Panc1 (cell line): ENCODE data around the gene CDC14B. TPM values are rescaled to one million over a fixed set of nuclear protein-coding genes. Genes with fewer than 3 reads are reported as not detected.

ENCODE experiments used
- ATAC-seq: fragments of 200-7000 bp; cut with Tn5 transposase; 2 replicates; pipeline ENCODE4 v1.9.1; 2020; ENCODE audit warnings: mild to moderate bottlenecking, moderate library complexity
- BruUV-seq: library from RNA; stranded (reverse); fragments of 400-500 nt; replicated peaks from 2 replicates; lab custom pipeline; 2021; lab: Mats Ljungman, UMichigan
- CTCF ChIA-PET: fragments of 300-600 bp; sonication (Branson Sonifier 250); formaldehyde crosslinking; loops from one replicate; lab custom pipeline; 2022; ENCODE audit warnings: antibody characterized with exemption; lab: Charles Lee
- POLR2A ChIA-PET: fragments of 300-600 bp; sonication (Branson Sonifier 250); formaldehyde crosslinking; loops from one replicate; lab custom pipeline; 2022; ENCODE audit warnings: antibody characterized with exemption; lab: Charles Lee
- DNase-seq: peaks from one replicate; pipeline ENCODE4 v3.0.0-alpha.2; 2010; ENCODE audit warnings: low read depth, low spot score
- H3K27ac ChIP-seq: 2 replicates; pipeline ENCODE4 v1.5.1; 2011; ENCODE audit warnings: mild to moderate bottlenecking, low read length, inconsistent platforms
- H3K27me3 ChIP-seq: fragments of 200-500 bp; sonication (Bioruptor generic); 2 replicates; pipeline ENCODE4 v1.6.0; 2014; ENCODE audit warnings: low read length, inconsistent platforms; ENCODE audit not compliant: control insufficient read depth, insufficient read depth
- H3K36me3 ChIP-seq: fragments of 200-500 bp; sonication (Bioruptor generic); 2 replicates; pipeline ENCODE4 v1.5.1; 2014; ENCODE audit warnings: inconsistent platforms, mild to moderate bottlenecking, low read length, moderate library complexity; ENCODE audit not compliant: control insufficient read depth, insufficient read depth
- H3K4me1 ChIP-seq: 2 replicates; pipeline ENCODE4 v1.5.1; 2011; ENCODE audit warnings: inconsistent platforms, mild to moderate bottlenecking, low read length, moderate library complexity; ENCODE audit not compliant: control insufficient read depth, insufficient read depth
- H3K4me3 ChIP-seq, 2 experiments: 2 replicates each; pipeline ENCODE4 v1.5.1; 2011 to 2012; ENCODE audit warnings: low read depth in 2 of 2, low read length in 2 of 2, mild to moderate bottlenecking in 2 of 2, inconsistent platforms in 1 of 2, moderate library complexity in 1 of 2
- H3K9me3 ChIP-seq: fragments of 200-500 bp; sonication (Bioruptor generic); 2 replicates; pipeline ENCODE4 v1.5.1; 2014; ENCODE audit warnings: low read depth, mild to moderate bottlenecking, inconsistent platforms, low read length, moderate library complexity; ENCODE audit not compliant: control insufficient read depth, insufficient read depth
- POLR2AphosphoS5 ChIP-seq: IDR thresholded peaks from 2 replicates; pipeline ENCODE4 v1.6.1; 2012; ENCODE audit warnings: mild to moderate bottlenecking, low read depth, low read length, moderate library complexity
- SIN3A ChIP-seq: IDR thresholded peaks from 2 replicates; pipeline ENCODE4 v1.6.1; 2012; ENCODE audit warnings: low read depth, mild to moderate bottlenecking, low read length, moderate library complexity, borderline replicate concordance; ENCODE audit not compliant: insufficient read depth
- TCF7L2 ChIP-seq: IDR thresholded peaks from 2 replicates; pipeline ENCODE4 v1.6.1; 2011; ENCODE audit warnings: mild to moderate bottlenecking, low read depth, low read length, inconsistent platforms
- in situ Hi-C: cut with HindIII; loops from 2 replicates; pipeline ENCODE4 v1.10.0; 2016; ENCODE audit warnings: low sequenced_read_pairs, low pct_unique_long_range_greater_than_20kb
- intact Hi-C: fragments of 100-400 bp; cut with micrococcal nuclease; formaldehyde crosslinking; loops from one replicate; pipeline ENCODE4 v1.10.0; 2022; ENCODE audit not compliant: unreplicated experiment
- total RNA-seq: library from RNA; stranded (reverse); gene quantifications from one replicate; pipeline ENCODE4 v1.2.1, GENCODE V29; 2021; ENCODE audit not compliant: unreplicated experiment
- TF ChIP-seq, protein P1 (sequence below), 2 experiments: IDR thresholded peaks; 2 replicates each; pipeline ENCODE4 v1.6.1; 2011 to 2012; ENCODE audit warnings: low read depth in 2 of 2, control low read depth in 1 of 2, low read length in 1 of 2, mild to moderate bottlenecking in 1 of 2, moderate library complexity in 1 of 2; ENCODE audit not compliant: insufficient read depth in 1 of 2
- TF ChIP-seq, protein P2 (sequence below): fragments of 450-650 bp; IDR thresholded peaks from 2 replicates; pipeline ENCODE4 v1.5.1; 2017; ENCODE audit warnings: mild to moderate bottlenecking

The CDC14B gene
- total RNA-seq, 1 experiment from 2014 or later, result 11.8 TPM

DNA sequence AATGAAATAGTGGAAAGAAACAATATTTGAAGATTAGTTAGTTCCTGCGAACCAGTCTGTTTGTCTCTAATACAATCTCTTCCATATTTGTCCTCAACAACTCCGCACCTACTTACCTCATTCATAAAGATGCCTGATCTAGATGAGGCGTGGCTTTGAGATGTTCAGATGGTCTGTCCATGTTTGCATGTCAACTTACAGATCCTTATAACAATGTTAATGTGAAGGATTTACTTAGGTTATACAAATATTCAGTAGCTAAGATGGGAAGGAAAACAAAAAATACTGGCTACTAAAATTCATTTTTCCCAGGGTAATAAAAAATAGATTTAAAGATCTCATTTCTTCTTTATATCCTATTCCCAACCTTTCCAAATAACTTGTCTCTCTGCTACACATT is 8.3 kb downstream of the CDC14B start:
- Histone ChIP-seq H3K36me3 (no peaks in the 10 kb centered on the region), H3K27me3 (no peaks in the 10 kb centered on the region), H3K27ac (no peak overlapping the region), H3K4me1 (peaks cover 14% of the 10 kb centered on the region), H3K4me3 (no peak overlapping the region), H3K9me3 (no peaks in the 10 kb centered on the region)
- CTCF ChIA-PET, result no interaction called here
- POLR2A ChIA-PET, result no interaction called here
- ATAC-seq (no peak), DNase-seq (no peak)
- intact Hi-C loops (no loop called here), in situ Hi-C loops (no loop called here)
- BruUV-seq, result no TSS peak
- TF ChIP-seq, protein P1, sequence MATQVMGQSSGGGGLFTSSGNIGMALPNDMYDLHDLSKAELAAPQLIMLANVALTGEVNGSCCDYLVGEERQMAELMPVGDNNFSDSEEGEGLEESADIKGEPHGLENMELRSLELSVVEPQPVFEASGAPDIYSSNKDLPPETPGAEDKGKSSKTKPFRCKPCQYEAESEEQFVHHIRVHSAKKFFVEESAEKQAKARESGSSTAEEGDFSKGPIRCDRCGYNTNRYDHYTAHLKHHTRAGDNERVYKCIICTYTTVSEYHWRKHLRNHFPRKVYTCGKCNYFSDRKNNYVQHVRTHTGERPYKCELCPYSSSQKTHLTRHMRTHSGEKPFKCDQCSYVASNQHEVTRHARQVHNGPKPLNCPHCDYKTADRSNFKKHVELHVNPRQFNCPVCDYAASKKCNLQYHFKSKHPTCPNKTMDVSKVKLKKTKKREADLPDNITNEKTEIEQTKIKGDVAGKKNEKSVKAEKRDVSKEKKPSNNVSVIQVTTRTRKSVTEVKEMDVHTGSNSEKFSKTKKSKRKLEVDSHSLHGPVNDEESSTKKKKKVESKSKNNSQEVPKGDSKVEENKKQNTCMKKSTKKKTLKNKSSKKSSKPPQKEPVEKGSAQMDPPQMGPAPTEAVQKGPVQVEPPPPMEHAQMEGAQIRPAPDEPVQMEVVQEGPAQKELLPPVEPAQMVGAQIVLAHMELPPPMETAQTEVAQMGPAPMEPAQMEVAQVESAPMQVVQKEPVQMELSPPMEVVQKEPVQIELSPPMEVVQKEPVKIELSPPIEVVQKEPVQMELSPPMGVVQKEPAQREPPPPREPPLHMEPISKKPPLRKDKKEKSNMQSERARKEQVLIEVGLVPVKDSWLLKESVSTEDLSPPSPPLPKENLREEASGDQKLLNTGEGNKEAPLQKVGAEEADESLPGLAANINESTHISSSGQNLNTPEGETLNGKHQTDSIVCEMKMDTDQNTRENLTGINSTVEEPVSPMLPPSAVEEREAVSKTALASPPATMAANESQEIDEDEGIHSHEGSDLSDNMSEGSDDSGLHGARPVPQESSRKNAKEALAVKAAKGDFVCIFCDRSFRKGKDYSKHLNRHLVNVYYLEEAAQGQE (IDR thresholded peaks at IDR 0.05; ENCODE audit: insufficient read depth in 1 of 2, low read depth in 2 of 2, low read length in 1 of 2), result no peak
- TF ChIP-seq TCF7L2 (no peak), SIN3A (no peak), POLR2AphosphoS5 (no peak)
- TF ChIP-seq, protein P2, sequence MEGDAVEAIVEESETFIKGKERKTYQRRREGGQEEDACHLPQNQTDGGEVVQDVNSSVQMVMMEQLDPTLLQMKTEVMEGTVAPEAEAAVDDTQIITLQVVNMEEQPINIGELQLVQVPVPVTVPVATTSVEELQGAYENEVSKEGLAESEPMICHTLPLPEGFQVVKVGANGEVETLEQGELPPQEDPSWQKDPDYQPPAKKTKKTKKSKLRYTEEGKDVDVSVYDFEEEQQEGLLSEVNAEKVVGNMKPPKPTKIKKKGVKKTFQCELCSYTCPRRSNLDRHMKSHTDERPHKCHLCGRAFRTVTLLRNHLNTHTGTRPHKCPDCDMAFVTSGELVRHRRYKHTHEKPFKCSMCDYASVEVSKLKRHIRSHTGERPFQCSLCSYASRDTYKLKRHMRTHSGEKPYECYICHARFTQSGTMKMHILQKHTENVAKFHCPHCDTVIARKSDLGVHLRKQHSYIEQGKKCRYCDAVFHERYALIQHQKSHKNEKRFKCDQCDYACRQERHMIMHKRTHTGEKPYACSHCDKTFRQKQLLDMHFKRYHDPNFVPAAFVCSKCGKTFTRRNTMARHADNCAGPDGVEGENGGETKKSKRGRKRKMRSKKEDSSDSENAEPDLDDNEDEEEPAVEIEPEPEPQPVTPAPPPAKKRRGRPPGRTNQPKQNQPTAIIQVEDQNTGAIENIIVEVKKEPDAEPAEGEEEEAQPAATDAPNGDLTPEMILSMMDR, result no peak

DNA sequence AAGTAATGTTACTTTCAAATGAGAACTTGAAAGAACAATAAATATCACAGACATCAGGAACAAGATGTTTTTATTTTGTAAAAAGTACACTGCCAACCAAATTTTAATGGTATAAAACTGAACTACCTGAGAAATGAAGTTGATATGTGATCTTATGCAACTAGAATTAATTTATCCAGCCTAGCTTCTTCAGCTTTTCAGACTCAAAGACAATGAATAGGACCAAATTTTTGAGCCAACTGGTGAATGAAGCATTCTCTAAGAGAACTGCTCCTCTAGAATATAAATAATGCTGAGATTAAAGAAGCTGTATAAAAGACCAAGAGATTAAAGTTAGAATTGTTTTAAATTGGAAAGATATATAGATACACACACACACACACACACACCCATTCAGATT is 9.9 kb downstream of the CDC14B start:
- intact Hi-C loops (no loop called here), in situ Hi-C loops (no loop called here)
- Histone ChIP-seq H3K9me3 (no peaks in the 10 kb centered on the region), H3K27me3 (no peaks in the 10 kb centered on the region), H3K36me3 (no peaks in the 10 kb centered on the region), H3K4me1 (peaks cover 14% of the 10 kb centered on the region), H3K27ac (no peak overlapping the region), H3K4me3 (no peak overlapping the region)
- ChIA-PET POLR2A (no interaction called here), CTCF (no interaction called here)
- ATAC-seq, result no peak
- BruUV-seq, result no TSS peak
- DNase-seq, result no peak
- TF ChIP-seq SIN3A (no peak), TCF7L2 (no peak)
- TF ChIP-seq, protein P1 (IDR thresholded peaks at IDR 0.05; ENCODE audit: insufficient read depth in 1 of 2, low read depth in 2 of 2, low read length in 1 of 2), result no peak
- TF ChIP-seq, protein P2, result no peak
